Measurements from ENCODE around the gene NPAS3.

Gene NPAS3

GRCh38 chr14:33814010-33814409 lies 875.3 kb downstream of the NPAS3 start:
- DNase-seq = no peak

- no peak for DNase-seq
Observed at GRCh38 chr14:33833706-33834465, 895.2 kb downstream of the NPAS3 start.

GRCh38 chr14:33834466-33835260 lies 896.0 kb downstream of the NPAS3 start:
- DNase-seq = no peak

DNA sequence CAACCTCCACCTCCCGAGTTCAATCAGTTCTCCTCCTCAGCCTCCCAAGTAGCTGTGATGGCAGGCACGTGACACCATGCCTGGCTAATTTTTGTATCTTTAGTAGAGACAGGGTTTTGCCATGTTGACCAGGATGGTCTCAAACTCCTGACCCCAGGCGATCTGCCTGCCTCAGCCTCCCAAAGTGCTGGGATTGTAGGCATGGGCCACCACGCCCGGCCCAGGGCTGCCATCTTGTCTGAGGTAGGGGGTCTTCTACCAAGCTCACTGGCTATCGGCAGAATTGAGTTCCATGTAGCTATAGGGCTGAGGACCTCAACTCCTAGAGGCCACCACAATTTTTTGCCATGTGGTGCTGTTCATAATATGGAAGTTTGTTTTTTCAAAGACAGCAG lies 896.6 kb downstream of the NPAS3 start:
- no peak for DNase-seq

- no peak for DNase-seq
Observed at GRCh38 chr14:33835677-33836076, 897.0 kb downstream of the NPAS3 start.

DNA sequence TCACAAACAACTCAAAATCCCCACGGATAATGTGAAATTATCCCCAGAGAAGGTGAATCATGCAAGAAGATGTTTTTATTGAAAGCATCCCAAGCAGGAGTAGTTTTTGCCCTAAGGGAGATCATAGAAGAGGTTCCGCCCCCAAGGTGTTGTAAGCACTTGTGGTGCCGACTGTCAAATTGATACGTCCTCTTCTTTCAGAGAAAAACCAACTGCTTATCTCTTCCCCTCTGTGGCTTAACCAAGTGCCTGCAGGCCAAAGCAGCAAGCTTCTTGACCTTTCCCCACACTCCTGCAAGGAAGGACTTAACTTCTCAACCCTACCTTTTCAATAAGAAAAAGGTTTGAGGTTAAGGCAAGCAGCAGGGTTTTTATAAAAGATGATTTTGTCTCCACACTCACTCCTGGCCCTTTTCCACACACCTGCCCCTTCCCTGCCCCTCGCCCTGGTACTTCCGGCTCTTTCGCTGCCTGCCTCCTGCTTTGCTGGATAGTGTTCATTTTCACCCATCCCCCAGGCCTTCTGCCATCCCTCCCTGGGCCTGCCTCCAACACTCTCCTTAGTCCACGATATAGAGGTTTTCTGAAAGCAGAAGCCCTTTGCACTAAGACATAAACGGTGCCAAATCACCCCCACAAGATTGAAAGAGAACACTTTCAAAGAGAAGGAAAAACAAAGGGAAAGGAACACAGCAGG lies 897.7 kb downstream of the NPAS3 start:
- no peak for DNase-seq

DNA sequence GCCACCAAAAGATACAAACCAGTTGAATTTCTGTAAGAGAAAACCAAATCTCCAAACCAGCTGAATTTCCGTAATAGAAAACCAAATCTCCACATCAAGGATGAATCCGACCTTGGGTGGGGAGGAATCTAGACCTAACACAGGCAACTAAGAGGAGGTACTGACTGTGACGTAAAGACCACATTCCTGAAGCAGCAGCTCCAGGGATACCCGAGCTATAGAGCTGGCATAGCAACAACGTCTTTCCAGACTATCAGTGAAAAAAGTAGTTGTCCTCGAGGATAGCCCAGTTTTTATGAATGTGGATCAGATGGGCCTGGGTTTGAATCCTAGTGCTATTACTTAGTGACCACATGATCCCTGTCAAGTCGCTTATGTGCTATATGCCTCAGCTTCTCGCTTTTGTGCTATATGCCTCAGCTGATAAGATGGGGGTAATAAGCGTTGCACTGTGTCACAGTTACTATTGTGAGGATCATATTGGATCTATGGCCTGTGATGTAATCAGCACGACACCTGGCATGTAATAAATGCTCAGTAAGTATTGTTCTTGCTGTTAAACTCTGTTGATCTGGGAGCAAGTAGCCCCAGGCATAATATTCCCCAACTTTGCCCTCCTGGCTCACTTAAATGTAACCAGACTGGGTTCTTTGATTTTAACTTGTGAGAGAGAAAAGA lies 898.4 kb downstream of the NPAS3 start:
- DNase-seq = no peak

- no peak for DNase-seq
Observed at GRCh38 chr14:33837943-33838683, 899.4 kb downstream of the NPAS3 start.

GRCh38 chr14:33839193-33840076 lies 900.8 kb downstream of the NPAS3 start:
- DNase-seq = peak; percentile 41

DNA sequence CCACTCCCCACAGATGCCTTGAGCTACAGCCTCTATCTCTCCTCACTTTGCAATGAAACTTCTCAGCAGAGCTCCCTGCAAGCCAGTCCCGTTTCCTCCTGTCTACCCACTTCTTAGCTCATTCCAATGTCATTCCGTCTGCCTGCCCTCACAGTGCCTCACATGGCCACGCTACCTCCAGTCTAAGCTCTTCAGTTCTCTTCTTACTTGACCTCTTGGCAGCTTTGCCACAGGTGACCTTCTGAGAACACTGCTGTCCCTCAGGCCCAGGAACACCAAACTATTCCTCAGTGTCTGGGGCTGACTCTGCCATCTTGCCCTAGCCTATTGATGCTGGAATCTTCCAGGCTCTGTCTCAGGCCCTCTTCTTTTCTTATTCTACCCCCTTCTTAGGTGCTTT lies 902.1 kb downstream of the NPAS3 start:
- no peak for DNase-seq

- no peak for DNase-seq
Observed at GRCh38 chr14:33842299-33842698, 903.6 kb downstream of the NPAS3 start.

- DNase-seq = no peak
Observed at GRCh38 chr14:33844118-33844517, 905.4 kb downstream of the NPAS3 start.

- no peak for DNase-seq
Observed at GRCh38 chr14:33846100-33846824, 907.6 kb downstream of the NPAS3 start.

GRCh38 chr14:33847066-33847465 lies 908.4 kb downstream of the NPAS3 start:
- no peak for DNase-seq

GRCh38 chr14:33848009-33848408 lies 909.3 kb downstream of the NPAS3 start:
- no peak for DNase-seq

DNA sequence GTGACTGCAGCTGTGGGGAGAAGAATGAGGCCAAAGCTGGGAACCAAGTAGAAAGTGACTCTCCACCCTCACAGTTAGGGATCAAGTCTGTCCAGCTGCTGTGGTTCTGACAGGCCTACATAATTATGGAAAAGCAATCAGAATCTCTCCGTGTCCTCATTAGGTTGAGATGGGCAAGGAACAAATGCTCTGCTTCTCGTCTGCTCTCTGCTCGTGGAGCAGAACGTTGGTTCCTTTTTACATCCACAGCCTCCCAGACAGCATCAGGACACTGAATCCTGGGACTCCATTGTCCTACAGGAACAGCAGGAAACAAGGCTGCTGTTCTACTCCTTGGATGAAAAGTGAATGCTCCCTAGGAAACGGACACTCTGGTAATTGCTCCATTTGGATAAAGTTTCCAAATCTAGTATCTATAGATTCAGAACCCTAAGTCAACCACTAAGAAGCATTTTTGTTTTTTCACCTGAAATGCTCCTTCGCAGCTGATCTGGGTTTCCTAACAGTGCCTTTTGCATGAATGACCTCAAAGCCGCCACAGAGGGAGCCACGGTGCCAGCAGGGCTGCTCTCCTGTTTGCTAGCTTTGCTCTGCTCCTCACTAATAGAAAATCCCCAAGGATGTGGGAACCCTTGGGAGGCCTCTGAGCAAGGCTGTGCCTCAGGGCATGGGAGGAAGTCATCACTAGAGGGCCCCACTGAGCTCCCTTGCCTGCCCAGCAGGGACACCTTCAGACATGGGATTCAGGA lies 910.2 kb downstream of the NPAS3 start:
- no peak for DNase-seq

- no peak for DNase-seq
Observed at GRCh38 chr14:33849455-33849801, 910.7 kb downstream of the NPAS3 start.

- DNase-seq = no peak
Observed at GRCh38 chr14:33850826-33851225, 912.1 kb downstream of the NPAS3 start.

GRCh38 chr14:33851366-33851765 lies 912.7 kb downstream of the NPAS3 start:
- no peak for DNase-seq

DNA sequence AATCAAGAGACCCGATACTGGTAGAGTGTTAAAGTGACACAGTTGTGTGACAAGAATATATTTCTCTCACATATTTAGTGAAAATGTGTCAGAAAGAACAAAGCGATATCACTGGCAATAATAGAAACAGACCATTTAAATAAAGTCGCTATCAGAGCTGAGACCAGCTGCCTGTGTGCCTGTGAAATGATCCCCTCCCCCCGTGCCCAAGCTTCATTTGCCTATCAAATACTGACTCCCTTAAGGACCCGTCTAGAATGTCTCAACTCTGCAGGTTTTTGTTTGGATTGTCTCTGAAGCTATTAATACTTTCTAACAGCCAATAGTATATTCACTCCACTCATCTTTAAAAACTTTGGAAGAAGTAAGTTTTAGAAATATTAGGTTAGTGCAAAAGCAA lies 913.3 kb downstream of the NPAS3 start:
- DNase-seq = no peak
